GM12891 (cell line): Measurements from ENCODE around the gene LCMT1.

Experiments used
- DNase-seq: peaks from one replicate; pipeline ENCODE4 v3.0.0; 2011; ENCODE audit warnings: low spot score; ENCODE audit not compliant: insufficient read length
- FAIRE-seq: peaks from 2 replicates; lab custom pipeline; 2011; peaks lifted over from hg19 to GRCh38; lab: Jason Lieb, UNC
- PAX5 ChIP-seq: IDR thresholded peaks from 2 replicates; pipeline ENCODE4 v1.6.1; 2011; ENCODE audit warnings: low read length, moderate library complexity, mild to moderate bottlenecking; ENCODE audit not compliant: insufficient read depth, severe bottlenecking
- POLR2A ChIP-seq: IDR thresholded peaks from 2 replicates; pipeline ENCODE4 v1.6.1; 2011; ENCODE audit warnings: low read depth, low read length, control low read depth
- POLR2AphosphoS5 ChIP-seq: IDR thresholded peaks from 2 replicates; pipeline ENCODE4 v1.6.1; 2011; ENCODE audit warnings: low read depth, low read length, control low read depth
- POU2F2 ChIP-seq: IDR thresholded peaks from 2 replicates; pipeline ENCODE4 v1.6.1; 2011; ENCODE audit warnings: low read depth, mild to moderate bottlenecking, control low read depth, low read length, moderate library complexity
- SPI1 ChIP-seq: IDR thresholded peaks from 2 replicates; pipeline ENCODE4 v1.6.1; 2011; ENCODE audit warnings: low read depth, low read length, control low read depth
- TAF1 ChIP-seq: IDR thresholded peaks from 2 replicates; pipeline ENCODE4 v1.6.1; 2011; ENCODE audit warnings: low read depth, low read length, control low read depth

Gene LCMT1

DNA sequence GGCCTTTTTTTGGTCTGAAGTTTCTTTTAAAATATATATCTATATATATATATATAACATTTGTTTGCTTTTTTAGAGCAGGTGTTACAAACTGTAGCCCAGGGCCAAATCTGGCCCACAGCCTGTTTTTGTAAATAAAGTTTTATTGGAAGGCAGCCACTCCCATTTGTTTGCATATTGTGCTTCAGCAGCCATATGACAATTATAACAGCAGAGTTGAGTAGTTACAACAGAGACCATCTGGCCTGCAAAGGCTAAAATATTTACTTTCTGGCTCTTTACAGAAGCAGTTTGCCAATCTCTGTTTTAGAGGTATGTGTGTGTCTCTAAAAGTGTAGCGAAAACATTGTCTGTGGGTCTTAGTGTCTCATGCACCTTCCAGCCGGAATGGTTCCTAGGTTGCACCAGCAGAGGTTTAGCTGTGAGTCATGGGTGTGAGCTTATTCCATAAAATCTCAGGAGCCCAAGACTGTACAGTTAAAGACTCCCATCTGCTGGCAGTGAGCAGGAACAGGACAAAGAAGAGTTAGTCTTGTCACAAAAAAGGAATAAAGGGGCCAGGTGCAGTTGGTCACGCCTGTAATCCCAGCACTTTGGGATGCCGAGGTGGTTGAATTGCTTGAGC is 23.8 kb downstream of the LCMT1 start:
- no peak for FAIRE-seq
- no peak for DNase-seq
- TF ChIP-seq TAF1 (no peak), SPI1 (no peak), POLR2AphosphoS5 (no peak), POU2F2 (no peak), PAX5 (no peak), POLR2A (no peak)

DNA sequence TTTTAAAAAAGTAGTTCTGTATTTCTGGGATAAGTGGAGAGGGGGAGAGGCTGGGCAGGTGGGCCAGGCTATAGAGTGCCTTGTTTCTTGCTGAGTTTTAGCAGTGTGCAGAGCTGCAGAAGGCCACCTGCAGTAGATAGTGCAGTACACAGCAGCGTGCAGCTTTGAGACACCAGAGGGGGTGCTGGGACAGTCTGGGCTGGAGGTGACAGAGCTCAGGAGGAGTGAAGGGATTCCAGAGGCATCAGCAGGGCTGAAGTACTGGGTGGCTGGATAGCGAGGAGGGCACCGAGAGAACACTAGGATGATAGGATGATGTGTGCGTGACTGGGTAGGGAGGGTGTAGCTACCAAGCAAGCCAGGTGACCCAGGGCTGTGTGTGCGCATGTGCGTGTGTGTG is 26.6 kb downstream of the LCMT1 start:
- FAIRE-seq, result no peak
- no peak for DNase-seq
- TF ChIP-seq SPI1, result no peak
- no peak for TF ChIP-seq TAF1
- no peak for TF ChIP-seq PAX5
- no peak for TF ChIP-seq POLR2A
- TF ChIP-seq POLR2AphosphoS5, result no peak
- no peak for TF ChIP-seq POU2F2

DNA sequence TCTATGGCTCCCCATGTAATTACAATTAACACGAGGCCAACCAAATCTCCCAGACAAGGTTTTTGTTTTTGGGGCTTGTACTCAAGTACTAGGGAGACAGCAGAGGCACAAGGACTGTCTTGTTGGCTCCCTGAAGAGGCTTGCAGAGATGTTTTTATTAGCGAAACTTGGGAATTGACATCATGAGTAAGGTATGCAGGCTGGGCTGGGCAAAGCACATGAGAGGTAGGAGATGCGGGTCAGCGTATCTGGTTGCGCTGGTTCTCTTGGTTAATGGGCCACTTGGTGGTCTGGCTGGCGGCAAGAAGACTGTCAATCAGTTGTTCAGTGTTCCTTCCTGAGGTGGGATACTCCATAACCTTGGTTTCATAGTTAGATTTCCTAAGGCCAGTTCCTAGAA is 28.9 kb downstream of the LCMT1 start:
- TF ChIP-seq POU2F2 (no peak), TAF1 (no peak), POLR2AphosphoS5 (no peak), PAX5 (no peak), SPI1 (no peak), POLR2A (no peak)
- FAIRE-seq (no peak), DNase-seq (no peak)

DNA sequence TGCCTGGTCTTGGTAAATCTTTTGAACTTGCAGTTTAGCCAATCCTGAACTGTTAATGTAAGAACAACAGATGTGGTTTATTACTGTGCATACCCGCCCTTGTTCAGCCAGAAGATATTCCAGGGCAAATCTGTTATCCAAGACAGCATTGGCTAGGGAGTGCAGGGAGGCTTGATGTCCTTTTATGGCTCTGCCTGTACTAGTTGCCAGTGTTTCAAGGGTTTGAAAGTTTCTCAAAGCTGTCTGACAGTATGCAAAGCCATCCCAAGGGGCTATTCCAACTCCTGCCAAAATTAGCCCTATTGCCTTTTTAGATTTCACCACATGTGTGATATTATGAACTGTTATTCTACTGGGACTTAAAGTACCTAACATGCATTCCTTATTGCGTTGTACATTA is 30.1 kb downstream of the LCMT1 start:
- DNase-seq, result no peak
- TF ChIP-seq SPI1, result no peak
- TF ChIP-seq PAX5, result no peak
- TF ChIP-seq POLR2AphosphoS5, result no peak
- no peak for FAIRE-seq

DNA sequence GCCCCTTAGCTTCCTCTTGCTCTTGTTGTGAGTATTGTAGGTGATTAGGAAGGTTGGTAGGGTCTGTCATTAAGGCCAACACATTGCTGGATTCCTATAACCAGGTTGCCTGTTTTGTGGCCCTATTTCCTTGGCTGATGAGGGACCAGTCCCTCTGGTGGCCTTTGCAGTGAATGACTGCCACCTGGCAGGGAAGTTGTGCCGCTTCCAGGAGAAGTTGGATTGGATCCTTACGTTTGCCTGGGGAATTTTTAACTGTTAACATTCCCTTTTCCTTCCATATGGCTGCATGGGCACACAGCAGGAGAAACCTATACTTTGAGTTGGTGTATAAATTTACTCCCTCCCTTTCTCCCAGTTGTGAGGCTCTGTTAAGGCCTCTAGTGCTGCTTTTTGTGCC is 32.4 kb downstream of the LCMT1 start:
- TF ChIP-seq POLR2AphosphoS5 (no peak), POU2F2 (no peak), POLR2A (no peak), TAF1 (no peak), SPI1 (no peak), PAX5 (no peak)
- DNase-seq, result no peak
- FAIRE-seq, result no peak

DNA sequence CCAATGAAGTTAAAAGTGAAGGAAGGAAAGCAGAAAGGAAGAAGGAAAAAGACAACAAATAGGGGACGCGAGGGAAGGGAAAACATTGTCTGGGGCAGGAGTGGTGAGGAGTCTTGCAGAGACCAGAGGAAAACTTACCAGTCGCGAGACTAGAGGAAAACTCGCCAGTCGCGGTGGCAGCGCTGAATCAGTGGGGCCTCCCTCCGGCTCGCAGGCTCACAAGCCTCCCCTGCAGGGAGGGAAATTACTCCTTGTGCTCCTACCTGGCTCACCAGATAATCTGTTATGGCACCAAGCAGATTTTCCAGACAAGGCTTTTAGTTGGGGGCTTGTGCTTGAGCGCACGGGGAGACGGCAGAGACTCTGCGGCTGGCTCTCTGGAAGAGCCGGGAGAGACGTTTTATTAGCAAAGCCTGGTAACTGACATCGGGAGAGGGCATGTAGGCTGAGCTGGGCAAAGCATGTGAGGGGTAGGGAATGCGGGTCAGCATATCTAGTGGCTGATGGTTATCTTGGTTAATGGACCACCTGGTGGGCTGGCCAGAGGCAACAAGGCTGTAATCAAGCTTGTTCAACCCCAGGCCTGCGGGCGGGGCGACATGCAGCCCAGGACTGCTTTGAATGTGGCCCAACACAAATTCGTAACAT is 37.1 kb downstream of the LCMT1 start:
- TF ChIP-seq SPI1, result no peak
- no peak for TF ChIP-seq POLR2A
- TF ChIP-seq POU2F2, result no peak
- no peak for TF ChIP-seq POLR2AphosphoS5
- TF ChIP-seq TAF1, result no peak
- TF ChIP-seq PAX5, result no peak
- FAIRE-seq (no peak), DNase-seq (no peak)

DNA sequence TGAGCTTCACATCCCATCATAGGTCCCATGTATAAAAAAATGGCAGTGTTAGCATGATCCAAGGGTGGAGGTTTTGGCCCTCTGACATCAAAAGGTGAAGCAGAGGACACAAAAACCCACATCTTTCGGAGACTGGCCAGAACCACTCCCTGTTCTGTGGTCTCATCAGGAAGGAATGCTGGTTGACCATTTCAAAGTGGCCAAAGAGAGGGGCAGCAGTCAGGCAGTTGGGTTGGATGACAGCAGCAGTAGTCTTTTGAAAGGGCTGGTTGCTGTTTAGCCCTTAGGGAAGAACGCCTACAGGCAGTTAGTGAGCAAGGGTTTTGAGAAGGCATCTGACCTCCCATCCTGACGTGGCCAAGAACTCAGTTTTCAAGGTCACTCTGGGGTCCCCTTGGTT is 40.5 kb downstream of the LCMT1 start:
- TF ChIP-seq PAX5 (no peak), POLR2A (no peak)
- FAIRE-seq (no peak), DNase-seq (no peak)

DNA sequence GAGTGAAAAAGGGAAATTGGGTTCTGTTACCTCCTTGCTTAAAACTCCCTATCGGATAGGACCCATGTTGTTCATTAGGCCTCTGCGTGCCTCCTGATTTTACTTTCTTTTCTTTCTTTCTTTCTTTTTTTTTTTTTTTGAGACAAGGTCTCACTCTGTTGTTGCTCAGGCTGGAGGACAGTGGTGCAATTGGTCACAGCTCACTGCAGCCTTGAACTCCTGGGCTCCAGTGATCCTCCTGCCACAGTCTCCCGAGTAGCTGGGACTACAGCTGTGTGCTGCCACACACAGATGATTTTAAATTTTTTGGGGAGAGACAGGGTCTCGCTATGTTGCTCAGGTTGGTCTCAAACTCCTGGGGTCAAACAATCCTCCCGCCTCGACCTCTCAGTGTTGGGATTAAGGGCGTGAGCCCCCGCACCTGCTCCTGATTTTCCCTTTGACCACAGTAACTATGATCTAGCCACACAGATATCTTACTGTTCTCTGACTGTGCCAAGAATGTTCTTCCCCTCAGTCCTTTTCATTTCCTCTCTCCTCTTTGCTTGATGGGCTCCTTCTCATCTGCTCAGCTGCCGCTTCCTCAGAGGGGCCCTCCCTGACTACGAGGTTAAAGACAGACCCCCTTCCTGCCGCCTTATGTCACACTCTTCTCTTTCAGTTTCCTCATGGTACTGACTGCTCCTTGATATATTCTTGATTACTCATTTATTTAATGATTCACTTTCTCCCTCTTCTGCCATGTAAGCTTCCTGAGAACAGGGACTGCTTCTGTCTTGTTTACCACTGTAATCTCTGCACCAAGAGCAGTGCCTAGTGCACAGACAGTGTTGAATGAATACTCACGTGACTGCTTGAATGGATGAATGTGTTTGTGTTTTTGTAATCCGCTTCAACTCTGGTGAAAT is 44.3 kb downstream of the LCMT1 start:
- TF ChIP-seq POLR2A (no peak), PAX5 (no peak), SPI1 (0 out of 2 replicates have a peak, but pooled peaks have one; percentile 16), POLR2AphosphoS5 (no peak), TAF1 (no peak)
- DNase-seq, result no peak
- FAIRE-seq, result peak; percentile 20

DNA sequence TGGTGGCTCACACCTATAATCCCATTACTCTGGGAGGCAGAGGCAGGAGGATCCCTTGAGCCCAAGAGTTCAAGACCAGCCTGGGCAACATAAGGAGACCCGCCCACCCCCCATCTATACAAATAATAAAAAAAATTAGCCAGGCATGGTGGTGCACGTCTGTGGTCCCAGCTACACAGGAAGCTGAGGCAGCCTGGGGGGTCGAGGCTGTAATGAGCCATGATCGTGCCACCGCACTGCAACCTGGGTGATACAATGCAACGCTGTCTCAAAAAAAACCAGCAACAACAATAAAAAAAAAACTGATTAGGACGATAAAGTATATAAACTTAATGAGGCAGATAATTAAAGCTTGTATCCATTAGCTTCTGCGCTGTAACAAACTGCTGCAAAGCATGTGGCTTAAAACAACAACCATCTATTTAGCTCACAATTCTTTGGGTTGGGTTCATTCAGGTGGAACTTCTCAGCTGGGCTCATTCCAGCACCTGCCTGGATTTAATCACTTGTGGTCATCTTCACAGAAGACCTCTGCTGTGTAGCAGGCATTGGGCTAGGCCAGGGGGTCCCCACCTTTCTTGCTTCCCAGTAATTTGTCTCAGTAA is 45.8 kb downstream of the LCMT1 start:
- DNase-seq, result no peak
- no peak for TF ChIP-seq TAF1
- TF ChIP-seq PAX5, result no peak
- TF ChIP-seq SPI1, result no peak
- TF ChIP-seq POLR2A, result no peak
- TF ChIP-seq POU2F2, result no peak
- TF ChIP-seq POLR2AphosphoS5, result no peak

DNA sequence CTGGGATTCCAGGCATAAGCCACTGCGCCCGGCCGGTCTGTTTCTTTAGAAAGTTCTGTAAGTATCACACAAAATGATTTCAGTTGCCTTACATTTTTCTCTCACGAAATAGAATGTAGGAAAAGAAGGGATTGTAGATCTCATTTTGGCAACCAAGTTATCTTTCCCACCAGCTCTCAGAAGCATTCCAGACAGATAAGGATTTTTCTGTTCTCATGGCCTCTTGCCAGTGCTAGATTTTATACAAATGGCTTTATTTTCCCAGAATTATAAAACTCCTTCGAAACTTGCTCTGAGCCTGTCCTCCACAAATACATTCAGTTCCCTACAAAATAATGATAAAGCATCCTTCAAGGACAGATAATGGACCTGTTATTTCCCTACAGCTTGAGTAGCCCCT is 46.9 kb downstream of the LCMT1 start:
- FAIRE-seq (no peak), DNase-seq (no peak)
- TF ChIP-seq PAX5 (no peak), SPI1 (no peak), TAF1 (no peak), POLR2A (no peak), POLR2AphosphoS5 (no peak), POU2F2 (no peak)

More for the DNA sequence above, 45.8 kb downstream of the LCMT1 start:
- FAIRE-seq, result no peak
